GM18858 (cell line): Measurements from ENCODE around the gene TSR3.
A peak's percentile ranks its signal among the peaks of the same experiment; 100 is the strongest.

Experiments used
- ATAC-seq: cut with Tn5 transposase; IDR thresholded peaks from one replicate; pipeline ENCODE4 v1.9.1; 2021; ENCODE audit not compliant: unreplicated experiment

Gene TSR3

GRCh38 chr16:1351582-1352362, at the start of gene TSR3, which contains the start of gene GNPTG:
Gene TSR3 (minus strand): TSS chr16:1351878. CDS start chr16:1351804, 74 bp downstream.
Gene GNPTG (plus strand): TSS chr16:1351931. CDS start chr16:1351966, 35 bp downstream.
- ATAC-seq: peak; percentile 48

GRCh38 chr16:1401061-1401757, 49.5 kb upstream of the TSR3 start:
- no peak for ATAC-seq

- ATAC-seq: no peak
Measured at GRCh38 chr16:1398826-1399581, 47.3 kb upstream of the TSR3 start.

DNA sequence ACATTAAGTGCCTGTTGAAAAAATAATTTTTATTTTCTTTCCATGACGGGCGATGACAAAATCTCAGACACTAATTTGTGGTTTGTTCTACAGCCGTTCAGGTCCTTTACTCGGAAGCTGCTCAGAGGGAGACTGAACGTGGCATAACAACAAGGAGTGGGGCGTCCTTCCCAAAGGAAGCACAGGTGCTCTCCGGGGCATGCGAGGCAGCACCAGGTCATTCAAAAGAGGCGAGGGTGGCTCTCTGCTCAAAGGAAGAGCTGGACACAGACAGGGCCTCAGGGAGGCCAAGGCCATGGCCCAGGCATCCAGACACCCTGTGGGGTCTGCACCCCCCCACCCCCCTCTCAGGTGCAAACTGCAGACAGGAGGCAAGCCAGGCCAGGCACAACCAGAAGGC, 46.7 kb upstream of the TSR3 start:
- ATAC-seq: no peak

DNA sequence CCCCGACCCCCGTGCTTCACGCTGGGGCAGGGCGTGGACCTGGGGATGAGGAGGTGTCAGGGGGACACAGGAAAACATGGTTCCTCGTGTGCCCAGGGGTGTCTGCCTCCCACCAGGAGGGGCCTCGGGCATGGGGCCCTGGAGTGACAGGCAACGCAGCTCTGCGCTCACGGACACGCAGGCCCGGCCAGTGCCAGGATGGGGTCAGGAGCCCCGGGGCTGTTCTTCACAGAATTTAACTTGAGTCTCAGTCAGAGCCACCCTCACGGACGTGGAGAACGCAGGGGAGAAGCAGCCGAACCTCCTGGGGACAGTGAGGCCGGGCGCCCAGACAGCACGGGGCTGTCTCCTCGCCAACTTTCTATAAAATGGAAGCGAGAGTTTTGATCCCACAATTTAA, 46.1 kb upstream of the TSR3 start:
- no peak for ATAC-seq

GRCh38 chr16:1395444-1396031, 43.9 kb upstream of the TSR3 start:
- no peak for ATAC-seq

DNA sequence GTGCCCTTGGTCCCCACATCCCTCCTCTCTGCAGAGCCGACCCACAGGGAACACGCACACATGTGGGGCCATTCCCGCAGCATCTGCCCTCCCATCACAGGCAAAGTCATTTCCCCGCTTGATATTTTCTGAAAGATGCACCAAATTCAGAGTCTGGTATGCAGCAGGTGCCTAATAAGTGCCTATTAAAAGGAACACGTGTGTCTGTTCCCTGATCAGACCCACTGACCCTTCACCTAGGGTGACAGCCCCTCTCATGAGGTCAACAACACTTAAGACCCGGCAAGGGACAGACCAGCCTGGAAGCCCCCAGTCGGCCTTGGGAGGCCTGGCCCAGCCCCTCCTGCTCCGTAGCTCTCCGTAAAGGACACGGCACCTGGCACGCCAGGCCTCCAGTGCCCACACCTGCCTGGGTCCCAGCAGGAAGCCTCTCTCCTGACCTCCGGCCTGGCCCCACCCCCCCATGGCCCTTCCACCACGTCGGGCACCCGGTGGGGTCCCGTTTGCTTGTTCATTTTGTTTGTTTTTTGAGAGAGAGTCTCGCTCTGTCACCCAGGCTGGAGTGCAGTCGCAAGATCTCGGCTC, 42.8 kb upstream of the TSR3 start:
- no peak for ATAC-seq

DNA sequence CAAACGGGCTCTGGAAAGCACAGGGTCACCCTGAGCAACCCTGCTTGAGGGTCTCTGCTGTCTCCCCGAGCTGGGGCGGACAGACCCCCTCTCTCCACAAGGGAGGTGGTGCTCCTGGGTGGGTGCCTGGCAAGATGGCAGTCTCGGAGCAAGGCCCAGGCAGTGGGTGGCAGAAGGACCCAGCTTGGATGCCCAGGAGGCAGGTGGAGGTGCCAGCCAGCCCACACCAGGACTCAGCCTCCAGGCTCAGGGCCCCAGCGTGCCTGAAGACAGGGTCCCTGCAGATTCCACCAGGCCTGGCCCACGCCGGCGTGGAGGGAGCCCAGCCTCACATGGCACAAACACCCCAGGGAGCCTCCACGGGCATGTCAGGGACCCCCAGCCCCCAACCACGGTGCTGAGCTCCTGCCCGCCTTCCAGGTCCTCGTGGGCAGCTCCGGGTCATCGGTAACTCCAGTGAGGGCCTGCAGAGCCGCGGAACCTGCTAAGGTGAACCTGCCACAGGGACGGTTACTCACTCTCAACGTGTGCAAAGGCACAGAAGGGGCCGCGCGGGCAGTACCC, 42.0 kb upstream of the TSR3 start:
- no peak for ATAC-seq

DNA sequence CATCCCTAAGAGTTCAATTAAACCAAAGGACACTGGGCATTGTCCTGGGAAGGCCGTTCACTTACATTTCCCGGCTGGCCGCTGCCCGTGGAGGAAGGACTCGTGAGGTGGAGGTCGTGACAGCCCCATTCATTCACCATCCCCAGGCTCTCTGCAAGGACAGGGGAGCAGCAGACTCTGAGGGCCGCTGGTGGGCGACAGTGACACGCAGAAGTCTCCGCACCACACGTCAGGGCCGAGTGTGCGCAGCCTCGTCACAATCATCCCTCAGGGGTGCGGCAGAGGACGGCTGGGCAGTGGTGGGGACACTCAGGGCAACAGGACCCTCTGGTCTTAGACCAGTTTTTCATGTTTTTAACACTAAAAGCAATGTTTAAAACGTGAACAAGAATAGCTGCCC, 41.1 kb upstream of the TSR3 start:
- ATAC-seq: no peak

DNA sequence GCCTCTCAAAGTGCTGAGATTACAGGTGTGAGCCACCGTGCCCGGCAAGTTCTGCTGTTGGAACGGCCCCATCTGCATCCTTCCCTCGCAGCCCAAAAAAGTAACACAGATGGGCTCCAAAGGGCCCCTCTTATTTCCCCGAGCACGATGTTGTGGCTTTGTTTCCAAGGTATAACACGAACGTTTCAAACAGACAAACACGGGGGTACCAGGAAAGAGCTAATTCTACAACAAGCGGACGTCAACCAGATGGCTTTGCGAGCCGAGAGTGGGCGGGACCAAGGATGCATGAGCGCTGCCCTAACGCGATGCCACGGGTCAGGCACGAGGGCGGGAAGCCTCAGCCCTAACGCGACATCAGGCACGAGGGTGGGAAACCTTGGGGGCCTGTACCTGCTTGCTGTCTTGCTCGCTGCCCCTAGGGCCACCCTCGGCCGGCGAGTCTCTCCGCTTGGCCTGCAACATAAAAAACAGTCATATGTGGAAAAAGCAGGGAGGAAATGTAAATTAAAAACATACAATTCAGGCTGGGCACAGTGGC, 38.6 kb upstream of the TSR3 start:
- ATAC-seq: no peak

GRCh38 chr16:1389762-1390161, 38.1 kb upstream of the TSR3 start:
- no peak for ATAC-seq

- ATAC-seq: no peak
Measured at GRCh38 chr16:1387331-1387730, 35.7 kb upstream of the TSR3 start.

- no peak for ATAC-seq
Measured at GRCh38 chr16:1385232-1385631, 33.6 kb upstream of the TSR3 start.

- ATAC-seq: no peak
Measured at GRCh38 chr16:1383556-1383955, 31.9 kb upstream of the TSR3 start.

- no peak for ATAC-seq
Measured at GRCh38 chr16:1381612-1382406, 30.1 kb upstream of the TSR3 start.

GRCh38 chr16:1380195-1380594, 28.5 kb upstream of the TSR3 start:
- no peak for ATAC-seq

DNA sequence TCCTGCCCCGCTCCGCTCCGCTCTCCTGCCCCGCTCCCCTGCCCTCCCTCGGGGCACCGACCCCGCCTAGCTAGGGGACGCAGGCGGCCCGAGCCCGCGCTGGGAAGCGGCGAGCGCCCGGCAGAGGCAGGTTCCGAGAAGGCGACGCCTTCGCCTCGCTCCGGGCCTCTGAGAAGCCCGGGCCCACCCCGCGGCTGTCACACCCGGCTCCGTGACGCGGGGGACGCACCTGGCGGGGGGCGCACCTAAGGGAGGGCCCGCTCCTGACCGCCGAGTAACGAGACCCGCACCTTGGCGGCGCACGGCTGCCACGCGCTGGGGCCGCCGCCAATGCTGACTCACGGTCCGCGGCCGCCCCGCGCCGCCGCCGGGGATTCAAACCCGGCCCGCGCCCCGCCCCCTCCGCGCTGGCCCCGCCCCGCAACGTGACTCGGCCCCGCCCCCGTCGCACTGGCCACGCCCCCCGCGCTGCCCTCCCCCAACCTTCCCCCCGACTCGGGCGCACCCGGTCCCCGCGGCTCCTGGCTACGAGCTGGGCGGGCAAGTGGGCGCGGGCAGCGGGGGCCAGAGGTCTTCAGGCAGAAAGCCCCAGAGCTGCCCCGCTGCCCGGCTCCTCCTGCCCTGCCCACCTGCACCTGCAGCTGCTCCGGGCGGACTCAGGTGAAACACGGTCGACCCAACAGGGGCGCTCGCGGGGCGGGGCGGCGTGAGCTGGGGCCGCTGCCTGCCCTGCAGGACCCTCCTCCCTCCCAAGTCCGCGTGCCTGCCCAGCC, 27.8 kb upstream of the TSR3 start:
- ATAC-seq: no peak

DNA sequence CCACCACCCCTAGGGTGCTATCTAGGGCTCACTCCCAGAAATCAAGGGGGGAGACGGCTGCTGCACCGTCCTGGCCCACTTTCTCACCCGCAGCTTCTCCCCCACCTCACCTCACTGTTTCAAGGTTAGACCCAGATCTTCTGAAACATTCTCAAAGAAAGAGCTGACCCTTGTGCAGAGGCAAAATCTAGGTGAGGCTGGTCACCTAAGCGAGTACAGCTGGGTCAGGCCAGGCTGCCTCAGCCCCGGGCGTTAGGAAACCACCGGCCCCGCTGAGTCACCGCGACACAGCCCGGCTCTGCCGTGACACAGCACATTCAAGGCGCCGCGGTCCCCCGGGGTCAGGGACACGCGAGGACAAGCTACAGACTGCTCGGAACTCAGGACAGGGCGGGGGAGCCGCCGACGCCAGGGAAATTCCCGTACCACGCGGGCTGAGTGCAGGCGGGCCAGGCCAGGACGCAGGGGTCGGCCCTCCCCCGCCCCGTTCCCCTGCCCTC, 27.2 kb upstream of the TSR3 start:
- no peak for ATAC-seq
